ENCODE results near the gene POLE3.
"Not testable (repeated sequence)": the region's sequence is repeated elsewhere in the genome, so short reads cannot be mapped to it uniquely, and the experiment has no call there.

The POLE3 gene

DNA sequence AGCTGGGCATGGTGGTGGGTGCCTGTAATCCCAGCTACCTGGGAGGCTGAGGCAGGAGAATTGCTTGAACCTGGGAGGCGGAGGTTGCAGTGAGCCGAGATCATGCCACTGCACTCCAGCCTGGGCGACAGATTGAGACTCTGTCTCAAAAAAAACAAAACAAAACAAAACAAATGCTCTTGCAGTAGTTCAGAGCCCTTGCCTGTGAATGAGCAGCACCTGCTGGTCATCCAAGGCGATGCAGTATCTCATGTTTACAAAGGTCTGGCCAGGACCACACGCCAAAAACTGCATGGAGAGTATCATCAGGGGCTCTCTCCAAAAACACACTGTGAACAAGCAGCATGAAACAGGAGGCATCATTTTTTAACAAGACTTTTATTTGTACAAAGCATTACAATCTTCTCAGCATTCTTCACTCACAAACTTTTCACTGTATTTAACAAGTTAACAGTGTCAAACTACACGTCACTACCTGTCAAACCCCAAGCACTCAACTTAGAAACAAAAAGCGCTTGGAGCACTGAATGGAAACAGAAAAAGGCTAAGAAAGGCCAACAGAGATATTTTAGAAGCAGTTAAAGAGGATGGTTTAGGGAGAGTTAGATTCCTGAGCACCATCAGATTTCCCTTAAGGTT is 3.5 kb downstream of the POLE3 start:
- DNase-seq (ENCODE audit: low read depth in 1 of 2, low spot score in 1 of 2), result peak; percentile 56 to 77
- TF ChIP-seq, protein P1, sequence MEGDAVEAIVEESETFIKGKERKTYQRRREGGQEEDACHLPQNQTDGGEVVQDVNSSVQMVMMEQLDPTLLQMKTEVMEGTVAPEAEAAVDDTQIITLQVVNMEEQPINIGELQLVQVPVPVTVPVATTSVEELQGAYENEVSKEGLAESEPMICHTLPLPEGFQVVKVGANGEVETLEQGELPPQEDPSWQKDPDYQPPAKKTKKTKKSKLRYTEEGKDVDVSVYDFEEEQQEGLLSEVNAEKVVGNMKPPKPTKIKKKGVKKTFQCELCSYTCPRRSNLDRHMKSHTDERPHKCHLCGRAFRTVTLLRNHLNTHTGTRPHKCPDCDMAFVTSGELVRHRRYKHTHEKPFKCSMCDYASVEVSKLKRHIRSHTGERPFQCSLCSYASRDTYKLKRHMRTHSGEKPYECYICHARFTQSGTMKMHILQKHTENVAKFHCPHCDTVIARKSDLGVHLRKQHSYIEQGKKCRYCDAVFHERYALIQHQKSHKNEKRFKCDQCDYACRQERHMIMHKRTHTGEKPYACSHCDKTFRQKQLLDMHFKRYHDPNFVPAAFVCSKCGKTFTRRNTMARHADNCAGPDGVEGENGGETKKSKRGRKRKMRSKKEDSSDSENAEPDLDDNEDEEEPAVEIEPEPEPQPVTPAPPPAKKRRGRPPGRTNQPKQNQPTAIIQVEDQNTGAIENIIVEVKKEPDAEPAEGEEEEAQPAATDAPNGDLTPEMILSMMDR (IDR thresholded peaks at IDR 0.05; ENCODE audit: insufficient read depth, low read length), result peak; percentile 81
- H3K4me3 ChIP-seq (replicated peaks; ENCODE audit: insufficient read depth, low read length); H3K27me3 ChIP-seq (ENCODE audit: insufficient read depth, poor library complexity, severe bottlenecking): not testable (repeated sequence)
- peak overlapping the region; percentile 51 for H3K27ac ChIP-seq (replicated peaks)

GRCh38 chr9:113406353-113406752 is 4.1 kb downstream of the POLE3 start:
- not testable (repeated sequence) for H3K27me3 ChIP-seq (ENCODE audit: insufficient read depth, poor library complexity, severe bottlenecking); H3K4me3 ChIP-seq (replicated peaks; ENCODE audit: insufficient read depth, low read length); DNase-seq (ENCODE audit: low read depth in 1 of 2, low spot score in 1 of 2)
- H3K27ac ChIP-seq (replicated peaks), result peak overlapping the region; percentile 51

GRCh38 chr9:113403646-113404045 is 6.8 kb downstream of the POLE3 start:
- DNase-seq (ENCODE audit: low read depth in 1 of 2, low spot score in 1 of 2), result peak; percentile 75 to 81
- no peak overlapping the region; the same call in 1 of the 2 replicates for H3K4me3 ChIP-seq (replicated peaks; ENCODE audit: insufficient read depth, low read length)
- TF ChIP-seq SPI1 (IDR thresholded peaks at IDR 0.05; ENCODE audit: borderline replicate concordance, low read depth) (peak; percentile 30; the same call in 1 of the 2 replicates), POLR2AphosphoS5 (IDR thresholded peaks at IDR 0.05; ENCODE audit: low read depth) (no peak)
- no peaks in the 10 kb centered on the region for H3K27me3 ChIP-seq (ENCODE audit: insufficient read depth, poor library complexity, severe bottlenecking)
- H3K27ac ChIP-seq (replicated peaks), result peak overlapping the region; percentile 82

DNA sequence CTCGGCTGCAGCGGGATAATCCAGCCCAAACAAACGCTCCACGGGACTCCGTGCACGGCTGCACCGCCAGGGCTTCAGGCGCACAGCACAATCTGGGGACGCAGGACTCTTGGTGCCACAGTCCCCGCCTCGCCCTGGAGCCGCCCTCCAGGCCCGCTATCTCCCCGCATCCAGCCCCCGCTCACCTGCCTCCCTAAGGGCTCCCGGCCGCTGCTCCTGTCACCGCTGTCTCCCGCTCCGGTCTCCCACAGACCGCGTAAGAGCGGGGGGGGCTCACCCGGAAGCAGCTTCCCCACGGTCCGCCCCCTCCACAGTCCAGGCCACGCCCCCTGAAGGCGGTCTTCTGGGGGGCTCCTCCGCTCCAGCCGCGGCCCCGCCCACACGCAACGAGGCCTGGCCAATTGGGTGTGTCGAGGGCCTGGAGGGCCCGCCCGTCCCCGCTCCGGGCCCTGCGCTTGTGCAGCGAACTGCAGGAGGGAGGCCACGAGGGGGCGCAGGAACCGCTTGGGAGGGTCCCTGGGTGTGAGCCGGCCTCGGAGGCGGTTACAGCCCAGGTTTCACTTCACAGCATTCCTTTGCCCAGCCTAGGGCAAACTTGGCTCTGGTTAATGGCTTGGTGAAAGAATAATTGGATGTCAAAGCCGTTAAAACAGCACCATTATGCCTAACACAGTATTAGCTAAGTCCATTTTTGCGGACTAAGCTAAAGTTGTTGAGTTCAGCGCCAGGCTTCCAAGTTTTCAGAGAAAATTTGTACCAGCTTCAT is 9.3 kb downstream of the POLE3 start, which contains the start of gene ALAD:
Gene ALAD, minus strand, starts transcription at position 258 of the 766 bp plus-strand sequence. CDS start 7,725 bp downstream, outside the sequence.
- peak; percentile 97 to 98 for DNase-seq (ENCODE audit: low read depth in 1 of 2, low spot score in 1 of 2)
- Histone ChIP-seq H3K27ac (replicated peaks) (peak within 1 kb of the TSS; percentile 82), H3K27me3 (ENCODE audit: insufficient read depth, poor library complexity, severe bottlenecking) (no peaks in the 10 kb centered on the region), H3K4me3 (replicated peaks; ENCODE audit: insufficient read depth, low read length) (peak within 1 kb of the TSS; percentile 79)
- TF ChIP-seq, protein P1 (IDR thresholded peaks at IDR 0.05; ENCODE audit: insufficient read depth, low read length), result peak; percentile 85
- TF ChIP-seq SPI1 (IDR thresholded peaks at IDR 0.05; ENCODE audit: borderline replicate concordance, low read depth) (no peak), POLR2AphosphoS5 (IDR thresholded peaks at IDR 0.05; ENCODE audit: low read depth) (peak; percentile 75; the same call in 1 of the 2 replicates)

DNA sequence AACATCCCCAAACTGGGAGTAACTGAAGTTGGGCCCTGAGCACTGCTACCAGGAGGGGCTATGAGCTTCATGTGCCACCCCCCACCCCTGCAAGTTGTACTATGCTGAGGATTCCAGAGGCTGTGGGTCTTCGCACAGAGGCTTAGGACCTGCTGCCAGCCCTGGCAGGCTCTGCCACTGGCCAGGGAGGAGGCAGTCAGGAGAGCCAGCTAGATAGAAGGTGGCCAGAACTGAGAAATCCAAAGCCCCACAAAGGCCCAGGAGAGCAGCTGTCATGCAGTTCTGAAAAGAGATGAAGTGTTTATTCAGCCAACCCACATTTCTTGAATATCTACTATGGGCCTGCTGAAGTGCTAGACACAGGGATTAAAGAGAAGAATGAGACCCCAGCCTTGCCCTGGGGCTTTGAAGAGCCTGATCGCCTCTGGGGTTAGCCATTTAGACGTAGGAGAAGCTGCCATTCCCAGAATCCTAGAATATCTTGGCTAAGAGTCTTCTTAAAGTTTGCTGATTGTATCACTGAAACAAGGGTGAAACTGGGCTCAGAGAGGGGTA is 10.8 kb downstream of the POLE3 start:
- TF ChIP-seq SPI1 (IDR thresholded peaks at IDR 0.05; ENCODE audit: borderline replicate concordance, low read depth), result no peak
- TF ChIP-seq GABPA (IDR thresholded peaks at IDR 0.05; ENCODE audit: low read depth), result no peak
- TF ChIP-seq, protein P1 (IDR thresholded peaks at IDR 0.05; ENCODE audit: insufficient read depth, low read length), result no peak
- TF ChIP-seq, protein P2, sequence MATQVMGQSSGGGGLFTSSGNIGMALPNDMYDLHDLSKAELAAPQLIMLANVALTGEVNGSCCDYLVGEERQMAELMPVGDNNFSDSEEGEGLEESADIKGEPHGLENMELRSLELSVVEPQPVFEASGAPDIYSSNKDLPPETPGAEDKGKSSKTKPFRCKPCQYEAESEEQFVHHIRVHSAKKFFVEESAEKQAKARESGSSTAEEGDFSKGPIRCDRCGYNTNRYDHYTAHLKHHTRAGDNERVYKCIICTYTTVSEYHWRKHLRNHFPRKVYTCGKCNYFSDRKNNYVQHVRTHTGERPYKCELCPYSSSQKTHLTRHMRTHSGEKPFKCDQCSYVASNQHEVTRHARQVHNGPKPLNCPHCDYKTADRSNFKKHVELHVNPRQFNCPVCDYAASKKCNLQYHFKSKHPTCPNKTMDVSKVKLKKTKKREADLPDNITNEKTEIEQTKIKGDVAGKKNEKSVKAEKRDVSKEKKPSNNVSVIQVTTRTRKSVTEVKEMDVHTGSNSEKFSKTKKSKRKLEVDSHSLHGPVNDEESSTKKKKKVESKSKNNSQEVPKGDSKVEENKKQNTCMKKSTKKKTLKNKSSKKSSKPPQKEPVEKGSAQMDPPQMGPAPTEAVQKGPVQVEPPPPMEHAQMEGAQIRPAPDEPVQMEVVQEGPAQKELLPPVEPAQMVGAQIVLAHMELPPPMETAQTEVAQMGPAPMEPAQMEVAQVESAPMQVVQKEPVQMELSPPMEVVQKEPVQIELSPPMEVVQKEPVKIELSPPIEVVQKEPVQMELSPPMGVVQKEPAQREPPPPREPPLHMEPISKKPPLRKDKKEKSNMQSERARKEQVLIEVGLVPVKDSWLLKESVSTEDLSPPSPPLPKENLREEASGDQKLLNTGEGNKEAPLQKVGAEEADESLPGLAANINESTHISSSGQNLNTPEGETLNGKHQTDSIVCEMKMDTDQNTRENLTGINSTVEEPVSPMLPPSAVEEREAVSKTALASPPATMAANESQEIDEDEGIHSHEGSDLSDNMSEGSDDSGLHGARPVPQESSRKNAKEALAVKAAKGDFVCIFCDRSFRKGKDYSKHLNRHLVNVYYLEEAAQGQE (IDR thresholded peaks at IDR 0.05; ENCODE audit: insufficient replicate concordance, low read depth), result no peak
- Histone ChIP-seq H3K4me3 (replicated peaks; ENCODE audit: insufficient read depth, low read length) (no peak overlapping the region), H3K27me3 (ENCODE audit: insufficient read depth, poor library complexity, severe bottlenecking) (no peaks in the 10 kb centered on the region), H3K27ac (replicated peaks) (no peak overlapping the region)
- DNase-seq (ENCODE audit: low read depth in 1 of 2, low spot score in 1 of 2), result no peak

Measured in HL-60 (cell line).